ENCODE measurements around the gene DMXL1. TPM values are rescaled to one million over a fixed set of nuclear protein-coding genes. Genes with fewer than 3 reads are reported as not detected.

The DMXL1 gene
- total and polyA plus RNA-seq, 4 donors: 4.3 to 38.1 (median 25.1) TPM

DNA sequence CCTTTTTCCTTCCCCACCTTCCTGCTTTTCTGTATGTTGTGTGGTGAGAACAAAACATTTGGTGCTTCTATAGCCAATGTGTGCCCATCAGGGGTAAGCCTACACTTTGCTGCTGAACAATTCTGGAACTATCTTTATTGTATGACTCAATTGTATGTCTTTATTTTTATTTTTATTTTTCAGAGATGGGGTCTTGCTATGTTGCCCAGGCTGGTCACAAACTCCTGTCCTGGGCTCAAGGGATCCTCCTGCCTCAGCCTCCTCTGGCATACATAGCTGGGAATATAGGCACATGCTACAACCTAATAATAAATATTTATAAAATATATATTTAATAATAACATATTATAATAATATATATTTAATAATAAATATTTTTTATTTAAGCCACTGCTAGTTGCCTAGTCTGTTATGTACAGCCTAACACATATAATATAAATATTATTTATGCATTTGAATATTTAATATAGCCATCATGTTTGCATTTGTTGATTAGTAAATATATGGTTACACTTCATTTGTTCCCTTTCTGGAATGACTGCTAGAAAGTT is 11.8 kb upstream of the DMXL1 start:
- H3K27ac ChIP-seq (ENCODE audit: low read depth in 1 of 2, low read length in 2 of 2): no peak overlapping the region
- H3K4me3 ChIP-seq (ENCODE audit: low read depth in 1 of 3, low read length in 3 of 3): no peak overlapping the region
- H3K4me1 ChIP-seq (ENCODE audit: control insufficient read depth in 4 of 4, insufficient read depth in 4 of 4, low read length in 3 of 4): no peaks in the 10 kb centered on the region
- TF ChIP-seq, protein P1, sequence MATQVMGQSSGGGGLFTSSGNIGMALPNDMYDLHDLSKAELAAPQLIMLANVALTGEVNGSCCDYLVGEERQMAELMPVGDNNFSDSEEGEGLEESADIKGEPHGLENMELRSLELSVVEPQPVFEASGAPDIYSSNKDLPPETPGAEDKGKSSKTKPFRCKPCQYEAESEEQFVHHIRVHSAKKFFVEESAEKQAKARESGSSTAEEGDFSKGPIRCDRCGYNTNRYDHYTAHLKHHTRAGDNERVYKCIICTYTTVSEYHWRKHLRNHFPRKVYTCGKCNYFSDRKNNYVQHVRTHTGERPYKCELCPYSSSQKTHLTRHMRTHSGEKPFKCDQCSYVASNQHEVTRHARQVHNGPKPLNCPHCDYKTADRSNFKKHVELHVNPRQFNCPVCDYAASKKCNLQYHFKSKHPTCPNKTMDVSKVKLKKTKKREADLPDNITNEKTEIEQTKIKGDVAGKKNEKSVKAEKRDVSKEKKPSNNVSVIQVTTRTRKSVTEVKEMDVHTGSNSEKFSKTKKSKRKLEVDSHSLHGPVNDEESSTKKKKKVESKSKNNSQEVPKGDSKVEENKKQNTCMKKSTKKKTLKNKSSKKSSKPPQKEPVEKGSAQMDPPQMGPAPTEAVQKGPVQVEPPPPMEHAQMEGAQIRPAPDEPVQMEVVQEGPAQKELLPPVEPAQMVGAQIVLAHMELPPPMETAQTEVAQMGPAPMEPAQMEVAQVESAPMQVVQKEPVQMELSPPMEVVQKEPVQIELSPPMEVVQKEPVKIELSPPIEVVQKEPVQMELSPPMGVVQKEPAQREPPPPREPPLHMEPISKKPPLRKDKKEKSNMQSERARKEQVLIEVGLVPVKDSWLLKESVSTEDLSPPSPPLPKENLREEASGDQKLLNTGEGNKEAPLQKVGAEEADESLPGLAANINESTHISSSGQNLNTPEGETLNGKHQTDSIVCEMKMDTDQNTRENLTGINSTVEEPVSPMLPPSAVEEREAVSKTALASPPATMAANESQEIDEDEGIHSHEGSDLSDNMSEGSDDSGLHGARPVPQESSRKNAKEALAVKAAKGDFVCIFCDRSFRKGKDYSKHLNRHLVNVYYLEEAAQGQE (IDR thresholded peaks at IDR 0.05): no peak
- no peak for TF ChIP-seq JUND (IDR thresholded peaks at IDR 0.05)
- no peak for TF ChIP-seq FOXA2 (IDR thresholded peaks at IDR 0.05)
- no peak for TF ChIP-seq HNF4A (conservative IDR thresholded peaks at IDR 0.05)
- TF ChIP-seq, protein P2, sequence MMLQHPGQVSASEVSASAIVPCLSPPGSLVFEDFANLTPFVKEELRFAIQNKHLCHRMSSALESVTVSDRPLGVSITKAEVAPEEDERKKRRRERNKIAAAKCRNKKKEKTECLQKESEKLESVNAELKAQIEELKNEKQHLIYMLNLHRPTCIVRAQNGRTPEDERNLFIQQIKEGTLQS (IDR thresholded peaks at IDR 0.05): no peak
- TF ChIP-seq NR2F2 (IDR thresholded peaks at IDR 0.05): no peak
- TF ChIP-seq MAX (IDR thresholded peaks at IDR 0.05): no peak
- no peak for TF ChIP-seq YY1 (IDR thresholded peaks at IDR 0.05)
- TF ChIP-seq, protein P3, sequence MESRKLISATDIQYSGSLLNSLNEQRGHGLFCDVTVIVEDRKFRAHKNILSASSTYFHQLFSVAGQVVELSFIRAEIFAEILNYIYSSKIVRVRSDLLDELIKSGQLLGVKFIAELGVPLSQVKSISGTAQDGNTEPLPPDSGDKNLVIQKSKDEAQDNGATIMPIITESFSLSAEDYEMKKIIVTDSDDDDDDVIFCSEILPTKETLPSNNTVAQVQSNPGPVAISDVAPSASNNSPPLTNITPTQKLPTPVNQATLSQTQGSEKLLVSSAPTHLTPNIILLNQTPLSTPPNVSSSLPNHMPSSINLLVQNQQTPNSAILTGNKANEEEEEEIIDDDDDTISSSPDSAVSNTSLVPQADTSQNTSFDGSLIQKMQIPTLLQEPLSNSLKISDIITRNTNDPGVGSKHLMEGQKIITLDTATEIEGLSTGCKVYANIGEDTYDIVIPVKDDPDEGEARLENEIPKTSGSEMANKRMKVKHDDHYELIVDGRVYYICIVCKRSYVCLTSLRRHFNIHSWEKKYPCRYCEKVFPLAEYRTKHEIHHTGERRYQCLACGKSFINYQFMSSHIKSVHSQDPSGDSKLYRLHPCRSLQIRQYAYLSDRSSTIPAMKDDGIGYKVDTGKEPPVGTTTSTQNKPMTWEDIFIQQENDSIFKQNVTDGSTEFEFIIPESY (IDR thresholded peaks at IDR 0.05): no peak
- no peak for TF ChIP-seq EGR1 (IDR thresholded peaks at IDR 0.05; ENCODE audit: low read depth in 2 of 2)
- no peak for TF ChIP-seq HNF4G (IDR thresholded peaks at IDR 0.05)
- TF ChIP-seq FOXA1 (IDR thresholded peaks at IDR 0.05): no peak
- no peak for TF ChIP-seq TAF1 (conservative IDR thresholded peaks at IDR 0.05)
- TF ChIP-seq GABPA (IDR thresholded peaks at IDR 0.05 in 1 of 2, conservative IDR thresholded peaks at IDR 0.05 in 1 of 2): no peak
- no peak for TF ChIP-seq RAD21 (IDR thresholded peaks at IDR 0.05)
- no peak for TF ChIP-seq SP1 (IDR thresholded peaks at IDR 0.05)
- TF ChIP-seq RXRA (IDR thresholded peaks at IDR 0.05): no peak
- no peak for TF ChIP-seq CTCF (IDR thresholded peaks at IDR 0.05; ENCODE audit: low read depth, low read length, missing input control)
- no peaks in the 10 kb centered on the region for H3K36me3 ChIP-seq (ENCODE audit: control insufficient read depth in 4 of 4, insufficient read depth in 3 of 4, low read depth in 1 of 4, low read length in 3 of 4)
- H3K9ac ChIP-seq (ENCODE audit: low read depth in 1 of 2, low read length in 2 of 2): no peak overlapping the region
- no peaks in the 10 kb centered on the region for H3K9me3 ChIP-seq (ENCODE audit: control insufficient read depth in 4 of 4, low read length in 3 of 4)
- H3K27me3 ChIP-seq (ENCODE audit: control insufficient read depth in 4 of 4, insufficient read depth in 4 of 4, low read length in 3 of 4): no peaks in the 10 kb centered on the region
- DNase-seq (ENCODE audit: low spot score): no peak

Data from liver (tissue), 9 donors.